SK-N-SH treated with all-trans-retinoic acid at 6 μM for 48 hours (cell line): ENCODE results near the gene PRSS38.

ENCODE experiments used
- CREB5 ChIP-seq: fragments of 250-450 bp; sonication (Bioruptor Pico); IDR thresholded peaks from 2 replicates; pipeline ENCODE4 v1.5.1; 2020; ENCODE audit warnings: low read depth, mild to moderate bottlenecking, moderate library complexity
- CSDC2 ChIP-seq: fragments of 250-450 bp; sonication (Bioruptor Pico); IDR thresholded peaks from 2 replicates; pipeline ENCODE4 v1.5.0; 2020; ENCODE audit warnings: mild to moderate bottlenecking, moderate library complexity
- ISL1 ChIP-seq: fragments of 250-450 bp; sonication (Bioruptor Pico); IDR thresholded peaks from 2 replicates; pipeline ENCODE4 v2.1.2; 2022; ENCODE audit warnings: mild to moderate bottlenecking, moderate library complexity
- PATZ1 ChIP-seq: fragments of 250-450 bp; sonication (Bioruptor Pico); IDR thresholded peaks from 2 replicates; pipeline ENCODE4 v1.8.0; 2020; ENCODE audit warnings: mild to moderate bottlenecking, moderate library complexity, borderline replicate concordance
- SNAI2 ChIP-seq: fragments of 250-450 bp; sonication (Bioruptor Pico); IDR thresholded peaks from 2 replicates; pipeline ENCODE4 v1.5.0; 2020; ENCODE audit warnings: mild to moderate bottlenecking, moderate library complexity
- TCF4 ChIP-seq: fragments of 250-450 bp; sonication (Bioruptor Pico); IDR thresholded peaks from 2 replicates; pipeline ENCODE4 v1.8.0; 2021; ENCODE audit warnings: mild to moderate bottlenecking, moderate library complexity, borderline replicate concordance

- TF ChIP-seq CREB5 (CRISPR knock-in tag) (no peak), SNAI2 (CRISPR knock-in tag) (no peak), TCF4 (no peak), ISL1 (CRISPR knock-in tag) (no peak), CSDC2 (no peak), PATZ1 (no peak)
Measured at GRCh38 chr1:227880342-227880924, 65.0 kb downstream of the PRSS38 start.
